DOHH2 (cell line): Measurements from ENCODE around the gene SNF8.

Experiments used
- EZH2phosphoT487 ChIP-seq: fragments of 200-600 bp; sonication (generic); IDR thresholded peaks from 2 replicates; pipeline ENCODE4 v1.6.1; 2017; ENCODE audit warnings: borderline replicate concordance, mild to moderate bottlenecking, antibody characterized with exemption, low read length, moderate library complexity, mixed read lengths
- TF ChIP-seq, protein P1 (sequence below): fragments of 200-600 bp; sonication (generic); IDR thresholded peaks from one replicate; pipeline ENCODE4 v1.5.1; 2014; ENCODE audit warnings: antibody characterized with exemption, mild to moderate bottlenecking, low read depth, low read length; ENCODE audit not compliant: poor library complexity, severe bottlenecking

DNA sequence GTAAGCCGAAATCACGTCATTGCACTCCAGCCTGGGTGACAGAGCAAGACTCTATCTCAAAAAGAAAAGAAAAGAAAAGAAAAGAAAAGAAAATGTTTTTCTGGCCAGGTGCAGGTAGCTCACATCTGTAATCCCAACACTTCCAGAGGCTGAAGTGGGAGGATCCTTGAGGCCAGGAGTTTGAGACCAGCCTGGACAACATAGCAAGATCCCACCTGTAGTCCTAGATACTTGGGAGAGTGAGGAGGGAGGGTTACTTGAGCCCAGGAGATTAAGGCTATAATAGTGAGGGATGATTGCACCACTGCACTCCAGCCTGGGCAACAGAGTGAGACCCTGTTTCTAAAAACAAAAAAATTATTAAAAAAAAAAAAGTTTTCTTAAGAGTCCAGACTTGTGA lies 54.6 kb downstream of the SNF8 start:
- TF ChIP-seq, protein P1, sequence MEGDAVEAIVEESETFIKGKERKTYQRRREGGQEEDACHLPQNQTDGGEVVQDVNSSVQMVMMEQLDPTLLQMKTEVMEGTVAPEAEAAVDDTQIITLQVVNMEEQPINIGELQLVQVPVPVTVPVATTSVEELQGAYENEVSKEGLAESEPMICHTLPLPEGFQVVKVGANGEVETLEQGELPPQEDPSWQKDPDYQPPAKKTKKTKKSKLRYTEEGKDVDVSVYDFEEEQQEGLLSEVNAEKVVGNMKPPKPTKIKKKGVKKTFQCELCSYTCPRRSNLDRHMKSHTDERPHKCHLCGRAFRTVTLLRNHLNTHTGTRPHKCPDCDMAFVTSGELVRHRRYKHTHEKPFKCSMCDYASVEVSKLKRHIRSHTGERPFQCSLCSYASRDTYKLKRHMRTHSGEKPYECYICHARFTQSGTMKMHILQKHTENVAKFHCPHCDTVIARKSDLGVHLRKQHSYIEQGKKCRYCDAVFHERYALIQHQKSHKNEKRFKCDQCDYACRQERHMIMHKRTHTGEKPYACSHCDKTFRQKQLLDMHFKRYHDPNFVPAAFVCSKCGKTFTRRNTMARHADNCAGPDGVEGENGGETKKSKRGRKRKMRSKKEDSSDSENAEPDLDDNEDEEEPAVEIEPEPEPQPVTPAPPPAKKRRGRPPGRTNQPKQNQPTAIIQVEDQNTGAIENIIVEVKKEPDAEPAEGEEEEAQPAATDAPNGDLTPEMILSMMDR, result no peak
- no peak for TF ChIP-seq EZH2phosphoT487
